Eye (tissue), 1 donor: ENCODE results near the gene TMCC1.

Source experiments
- DNase-seq: peaks from one replicate; pipeline ENCODE4 v3.0.0-alpha.2; 2015

Gene TMCC1

GRCh38 chr3:129606636-129607390 lies 286.7 kb downstream of the TMCC1 start, which contains the start of gene PLXND1:
Gene PLXND1, minus strand, starts transcription at chr3:129606676. Its CDS starts 37 bp downstream, at chr3:129606639.
- peak; percentile 74 for DNase-seq

GRCh38 chr3:129605922-129606635 lies 287.4 kb downstream of the TMCC1 start:
- peak; percentile 72 for DNase-seq

GRCh38 chr3:129605203-129605921 lies 288.1 kb downstream of the TMCC1 start:
- DNase-seq, result peak; percentile 82

GRCh38 chr3:129604767-129605166 lies 288.7 kb downstream of the TMCC1 start:
- no peak for DNase-seq

DNA sequence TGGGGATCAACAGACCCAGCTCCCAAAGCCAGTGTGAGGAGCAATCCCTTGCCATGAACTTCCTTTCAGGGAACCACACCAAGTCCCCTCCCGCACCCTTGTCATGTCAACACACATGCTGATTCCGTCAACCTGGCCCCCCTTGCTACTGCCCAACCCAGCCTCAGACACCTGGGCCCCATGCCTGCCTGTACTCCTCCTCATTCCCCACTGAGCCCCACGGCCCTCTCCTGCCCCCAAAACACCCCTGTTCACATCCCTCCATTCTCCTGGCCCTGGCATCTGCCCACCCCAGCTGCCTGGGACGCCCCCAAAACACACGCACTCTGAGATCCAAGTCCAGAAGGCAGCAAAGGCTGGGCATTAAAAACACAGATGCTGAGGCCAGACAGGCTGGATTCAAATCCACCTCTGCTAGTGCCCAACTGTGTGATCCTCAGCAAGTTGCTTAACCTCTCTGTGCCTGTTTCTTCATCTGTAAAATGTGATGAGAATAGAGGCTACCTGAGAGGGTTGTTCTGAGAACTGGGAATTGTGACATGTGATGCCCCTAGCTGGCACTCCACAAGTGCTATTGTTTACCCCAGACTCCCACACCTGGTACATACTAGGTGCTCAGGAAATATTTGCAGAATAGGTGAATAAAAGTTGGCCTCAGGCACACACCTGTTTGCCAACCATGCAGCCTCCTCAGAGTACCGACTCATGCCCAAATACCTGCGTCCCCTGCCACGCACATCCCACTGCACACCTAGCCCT lies 289.3 kb downstream of the TMCC1 start:
- DNase-seq, result no peak

DNA sequence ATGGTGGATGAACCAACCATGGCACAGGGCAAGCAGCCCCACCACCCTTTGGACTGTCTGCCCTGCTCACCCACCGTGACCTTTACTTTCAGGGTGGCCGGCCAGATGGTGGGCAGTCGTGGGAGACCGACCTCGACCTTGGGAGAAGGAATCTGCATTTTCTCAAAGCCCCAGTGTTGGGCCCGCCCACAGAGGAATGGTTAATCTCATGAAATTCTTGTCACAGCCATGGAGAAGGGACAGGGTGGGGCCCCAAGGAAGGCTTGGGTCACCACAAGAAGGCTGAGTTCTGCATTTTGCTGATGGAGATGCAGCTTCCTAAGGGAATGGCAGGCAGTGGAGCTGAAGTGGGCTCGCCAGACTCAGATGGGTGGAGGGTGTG lies 290.0 kb downstream of the TMCC1 start:
- DNase-seq, result no peak

GRCh38 chr3:129602730-129603560 lies 290.6 kb downstream of the TMCC1 start:
- peak; percentile 46 for DNase-seq

DNA sequence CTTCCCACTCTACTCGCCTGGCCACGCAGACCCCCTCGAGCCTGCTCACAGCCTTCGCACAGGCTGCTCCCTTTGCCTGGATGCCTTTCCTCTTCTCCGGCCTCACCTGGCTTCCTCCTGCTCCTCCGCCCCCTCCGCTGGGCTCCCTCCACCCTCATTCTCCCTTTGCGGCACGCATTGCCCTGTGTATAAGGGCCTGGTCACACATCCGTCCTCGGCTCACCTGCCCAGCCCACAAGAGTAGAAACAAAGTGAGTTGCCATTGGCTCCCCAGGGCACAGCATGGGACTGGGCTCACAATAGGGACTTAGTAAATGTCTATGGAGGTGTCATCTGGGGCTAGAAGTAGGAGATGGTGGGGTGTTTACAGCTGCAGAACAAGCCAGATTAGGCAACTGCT lies 291.2 kb downstream of the TMCC1 start:
- DNase-seq, result no peak

GRCh38 chr3:129601713-129602112 lies 291.8 kb downstream of the TMCC1 start:
- no peak for DNase-seq

- DNase-seq, result no peak
Observed at GRCh38 chr3:129600348-129600747, 293.2 kb downstream of the TMCC1 start.

DNA sequence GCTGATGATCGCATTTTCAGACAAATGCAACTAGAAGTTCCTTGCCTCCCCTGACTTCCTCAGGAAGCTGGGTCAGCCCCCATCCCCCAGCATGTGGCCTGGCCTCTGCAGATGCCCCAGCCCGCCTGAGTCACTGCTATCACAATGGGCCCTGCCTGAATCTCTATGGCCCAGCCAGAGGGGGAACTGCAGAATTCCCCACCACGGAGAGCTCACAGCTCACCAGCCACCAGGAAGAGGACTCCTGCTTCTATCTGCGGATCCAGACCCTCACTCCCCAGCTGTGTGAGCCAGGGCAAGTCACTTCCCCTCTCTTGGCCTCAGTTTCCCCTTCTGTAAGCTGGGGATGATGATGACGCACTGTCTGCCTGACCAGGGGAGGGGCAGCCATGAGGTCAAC lies 293.9 kb downstream of the TMCC1 start:
- no peak for DNase-seq

GRCh38 chr3:129599073-129599472 lies 294.4 kb downstream of the TMCC1 start:
- DNase-seq, result no peak

- DNase-seq, result no peak
Observed at GRCh38 chr3:129598484-129598883, 295.0 kb downstream of the TMCC1 start.

DNA sequence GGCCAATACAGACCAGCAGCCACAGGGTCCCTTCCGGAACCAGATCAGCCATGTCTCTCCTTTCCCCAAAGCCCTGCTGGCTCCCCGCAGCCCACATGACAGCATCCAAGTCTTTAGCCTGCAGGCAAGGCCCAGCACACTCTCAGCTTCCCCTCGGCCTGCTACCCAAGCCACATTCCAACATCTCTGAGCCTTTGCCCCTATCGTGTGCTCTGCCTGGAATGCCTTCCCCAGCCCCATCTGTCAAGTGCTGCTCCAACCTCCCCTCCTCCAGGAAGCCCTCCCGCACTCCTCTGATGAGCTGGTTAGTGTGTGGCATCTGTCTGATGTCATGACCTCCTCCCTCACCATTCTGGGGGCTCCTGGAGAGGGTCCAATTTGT lies 295.5 kb downstream of the TMCC1 start:
- DNase-seq, result no peak
